ENCODE results near the gene C5orf47.

- no peak for TF ChIP-seq CHD4 (IDR thresholded peaks at IDR 0.05; ENCODE audit: borderline replicate concordance)
- no peak for TF ChIP-seq NFE2L2 (conservative IDR thresholded peaks at IDR 0.05; ENCODE audit: low read length)
- TF ChIP-seq, protein P1, sequence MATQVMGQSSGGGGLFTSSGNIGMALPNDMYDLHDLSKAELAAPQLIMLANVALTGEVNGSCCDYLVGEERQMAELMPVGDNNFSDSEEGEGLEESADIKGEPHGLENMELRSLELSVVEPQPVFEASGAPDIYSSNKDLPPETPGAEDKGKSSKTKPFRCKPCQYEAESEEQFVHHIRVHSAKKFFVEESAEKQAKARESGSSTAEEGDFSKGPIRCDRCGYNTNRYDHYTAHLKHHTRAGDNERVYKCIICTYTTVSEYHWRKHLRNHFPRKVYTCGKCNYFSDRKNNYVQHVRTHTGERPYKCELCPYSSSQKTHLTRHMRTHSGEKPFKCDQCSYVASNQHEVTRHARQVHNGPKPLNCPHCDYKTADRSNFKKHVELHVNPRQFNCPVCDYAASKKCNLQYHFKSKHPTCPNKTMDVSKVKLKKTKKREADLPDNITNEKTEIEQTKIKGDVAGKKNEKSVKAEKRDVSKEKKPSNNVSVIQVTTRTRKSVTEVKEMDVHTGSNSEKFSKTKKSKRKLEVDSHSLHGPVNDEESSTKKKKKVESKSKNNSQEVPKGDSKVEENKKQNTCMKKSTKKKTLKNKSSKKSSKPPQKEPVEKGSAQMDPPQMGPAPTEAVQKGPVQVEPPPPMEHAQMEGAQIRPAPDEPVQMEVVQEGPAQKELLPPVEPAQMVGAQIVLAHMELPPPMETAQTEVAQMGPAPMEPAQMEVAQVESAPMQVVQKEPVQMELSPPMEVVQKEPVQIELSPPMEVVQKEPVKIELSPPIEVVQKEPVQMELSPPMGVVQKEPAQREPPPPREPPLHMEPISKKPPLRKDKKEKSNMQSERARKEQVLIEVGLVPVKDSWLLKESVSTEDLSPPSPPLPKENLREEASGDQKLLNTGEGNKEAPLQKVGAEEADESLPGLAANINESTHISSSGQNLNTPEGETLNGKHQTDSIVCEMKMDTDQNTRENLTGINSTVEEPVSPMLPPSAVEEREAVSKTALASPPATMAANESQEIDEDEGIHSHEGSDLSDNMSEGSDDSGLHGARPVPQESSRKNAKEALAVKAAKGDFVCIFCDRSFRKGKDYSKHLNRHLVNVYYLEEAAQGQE (IDR thresholded peaks at IDR 0.05) = no peak
Observed at GRCh38 chr5:173963182-173963838, 25.7 kb upstream of the C5orf47 start.
